MM.1S (cell line): ENCODE measurements around the gene MAPK12.

Experiments
- DNase-seq: peaks from one replicate; pipeline ENCODE4 v3.0.0-alpha.2; 2015
- H2AFZ ChIP-seq: fragments of 300-600 bp; sonication (generic); 2 replicates; pipeline ENCODE4 v1.6.0; 2016; ENCODE audit warnings: antibody characterized with exemption, low read length
- H3F3A ChIP-seq: fragments of 300-600 bp; sonication (generic); 2 replicates; pipeline ENCODE4 v1.6.1; 2016; ENCODE audit warnings: mild to moderate bottlenecking, antibody characterized with exemption, low read length, moderate library complexity, mixed read lengths; ENCODE audit not compliant: insufficient read depth
- H3K27ac ChIP-seq: fragments of 300-600 bp; sonication (generic); 2 replicates; pipeline ENCODE4 v1.5.1; 2016; ENCODE audit warnings: mild to moderate bottlenecking, low read length
- H3K27me3 ChIP-seq: fragments of 300-600 bp; sonication (generic); replicated peaks from 2 replicates; pipeline ENCODE4 v1.6.0; 2016; ENCODE audit warnings: low read length; ENCODE audit not compliant: insufficient read depth
- H3K36me3 ChIP-seq: fragments of 300-600 bp; sonication (generic); replicated peaks from 2 replicates; pipeline ENCODE4 v1.6.1; 2016; ENCODE audit warnings: mild to moderate bottlenecking, low read length, mixed read lengths; ENCODE audit not compliant: insufficient read depth
- H3K4me1 ChIP-seq: fragments of 300-600 bp; sonication (generic); 2 replicates; pipeline ENCODE4 v1.6.1; 2016; ENCODE audit warnings: low read length, mixed read lengths
- H3K4me2 ChIP-seq: fragments of 300-600 bp; sonication (generic); 2 replicates; pipeline ENCODE4 v1.6.0; 2016; ENCODE audit warnings: low read depth, low read length
- H3K4me3 ChIP-seq: fragments of 300-600 bp; sonication (generic); 2 replicates; pipeline ENCODE4 v1.5.1; 2016; ENCODE audit warnings: low read length, mixed read lengths
- H3K79me2 ChIP-seq: fragments of 300-600 bp; sonication (generic); 2 replicates; pipeline ENCODE4 v1.6.1; 2016; ENCODE audit warnings: mixed run types, low read length, mixed read lengths
- H3K9ac ChIP-seq: fragments of 300-600 bp; sonication (generic); 2 replicates; pipeline ENCODE4 v1.6.1; 2016; ENCODE audit warnings: low read length, mixed read lengths
- H3K9me2 ChIP-seq: fragments of 300-600 bp; sonication (generic); replicated peaks from 2 replicates; pipeline ENCODE4 v1.6.1; 2016; ENCODE audit warnings: mild to moderate bottlenecking, low read length, mixed read lengths; ENCODE audit not compliant: insufficient read depth
- H3K9me3 ChIP-seq: fragments of 300-600 bp; sonication (generic); replicated peaks from 2 replicates; pipeline ENCODE4 v1.6.1; 2016; ENCODE audit warnings: mild to moderate bottlenecking, low read length, mixed read lengths; ENCODE audit not compliant: insufficient read depth
- H4K20me1 ChIP-seq: fragments of 300-600 bp; sonication (generic); 2 replicates; pipeline ENCODE4 v1.6.1; 2016; ENCODE audit warnings: mild to moderate bottlenecking, low read length, moderate library complexity, mixed read lengths; ENCODE audit not compliant: insufficient read depth
- EZH2 ChIP-seq: fragments of 300-600 bp; sonication (generic); optimal IDR thresholded peaks from 2 replicates; pipeline ENCODE3; 2017; ENCODE audit warnings: low read depth, mild to moderate bottlenecking, antibody characterized with exemption, low read length, mixed read lengths
- EZH2phosphoT487 ChIP-seq: fragments of 300-600 bp; sonication (generic); IDR thresholded peaks from 2 replicates; pipeline ENCODE4 v1.6.1; 2018; ENCODE audit warnings: antibody characterized with exemption, low read length
- TF ChIP-seq, protein P1 (sequence below): fragments of 300-600 bp; sonication (generic); IDR thresholded peaks from 2 replicates; pipeline ENCODE4 v1.5.1; 2016; ENCODE audit warnings: antibody characterized with exemption, low read length, mixed read lengths

Gene MAPK12

DNA sequence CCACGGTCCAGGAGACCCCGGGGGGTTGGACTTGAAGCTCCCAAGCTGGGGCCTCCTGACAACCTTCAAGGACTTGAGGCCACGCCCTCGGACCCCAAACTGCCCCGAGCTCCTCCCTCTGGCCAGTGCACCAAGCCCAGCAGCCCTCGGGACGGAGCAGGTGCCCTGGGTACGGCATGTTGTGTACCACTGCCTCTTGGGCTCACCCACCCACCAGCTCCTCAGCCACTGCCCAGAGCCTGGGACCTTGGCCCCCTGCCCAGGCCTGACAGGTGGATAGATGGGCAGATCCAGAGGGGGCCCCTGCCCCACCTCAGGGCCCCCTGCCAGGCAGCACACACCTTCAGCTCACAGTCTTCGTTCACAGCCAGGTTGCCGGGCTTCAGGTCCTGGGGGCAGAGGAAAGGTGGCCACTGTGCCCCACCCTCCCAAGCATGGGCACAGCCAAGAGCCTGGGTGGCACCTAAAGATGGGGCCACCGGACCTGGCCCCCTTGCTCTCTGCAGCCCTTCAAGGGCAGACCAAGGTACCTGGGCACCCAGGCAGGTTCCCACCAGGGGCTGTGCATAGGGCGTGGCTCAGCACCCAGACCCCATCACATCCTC lies 5.1 kb downstream of the MAPK12 start:
- H2AFZ ChIP-seq = no peak overlapping the region
- no peak for TF ChIP-seq EZH2
- TF ChIP-seq, protein P1, sequence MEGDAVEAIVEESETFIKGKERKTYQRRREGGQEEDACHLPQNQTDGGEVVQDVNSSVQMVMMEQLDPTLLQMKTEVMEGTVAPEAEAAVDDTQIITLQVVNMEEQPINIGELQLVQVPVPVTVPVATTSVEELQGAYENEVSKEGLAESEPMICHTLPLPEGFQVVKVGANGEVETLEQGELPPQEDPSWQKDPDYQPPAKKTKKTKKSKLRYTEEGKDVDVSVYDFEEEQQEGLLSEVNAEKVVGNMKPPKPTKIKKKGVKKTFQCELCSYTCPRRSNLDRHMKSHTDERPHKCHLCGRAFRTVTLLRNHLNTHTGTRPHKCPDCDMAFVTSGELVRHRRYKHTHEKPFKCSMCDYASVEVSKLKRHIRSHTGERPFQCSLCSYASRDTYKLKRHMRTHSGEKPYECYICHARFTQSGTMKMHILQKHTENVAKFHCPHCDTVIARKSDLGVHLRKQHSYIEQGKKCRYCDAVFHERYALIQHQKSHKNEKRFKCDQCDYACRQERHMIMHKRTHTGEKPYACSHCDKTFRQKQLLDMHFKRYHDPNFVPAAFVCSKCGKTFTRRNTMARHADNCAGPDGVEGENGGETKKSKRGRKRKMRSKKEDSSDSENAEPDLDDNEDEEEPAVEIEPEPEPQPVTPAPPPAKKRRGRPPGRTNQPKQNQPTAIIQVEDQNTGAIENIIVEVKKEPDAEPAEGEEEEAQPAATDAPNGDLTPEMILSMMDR = no peak
- TF ChIP-seq EZH2phosphoT487 = no peak
- peaks cover 16% of the 10 kb centered on the region for H3K79me2 ChIP-seq
- no peaks in the 10 kb centered on the region for H3K9me2 ChIP-seq
- H3K4me1 ChIP-seq = no peaks in the 10 kb centered on the region
- peaks cover 9% of the 10 kb centered on the region for H3F3A ChIP-seq
- H3K9ac ChIP-seq = no peak overlapping the region
- no peak overlapping the region for H3K4me3 ChIP-seq
- H3K27ac ChIP-seq = no peak overlapping the region
- no peaks in the 10 kb centered on the region for H3K36me3 ChIP-seq
- H3K27me3 ChIP-seq = no peaks in the 10 kb centered on the region
- H4K20me1 ChIP-seq = no peaks in the 10 kb centered on the region
- no peaks in the 10 kb centered on the region for H3K9me3 ChIP-seq
- H3K4me2 ChIP-seq = no peak overlapping the region
- DNase-seq = no peak

DNA sequence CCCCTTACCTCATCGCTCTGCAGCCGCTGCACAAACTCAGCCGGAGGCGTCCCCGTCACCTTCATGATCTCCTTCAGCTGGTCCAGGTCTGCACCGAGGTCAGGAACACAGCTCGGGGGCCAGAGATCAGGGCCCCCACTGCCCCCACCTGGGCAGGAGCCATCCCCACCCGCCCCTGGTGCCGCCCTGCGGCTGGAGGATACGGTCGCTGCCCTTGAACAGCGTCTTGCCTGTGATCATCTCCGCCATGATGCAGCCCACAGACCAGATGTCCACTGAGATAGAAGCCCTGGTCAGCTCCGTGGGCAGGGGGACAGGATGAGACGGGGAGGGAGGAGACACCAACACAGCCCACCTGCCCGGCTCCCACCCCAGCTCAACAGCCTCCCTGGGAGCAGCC lies 5.9 kb downstream of the MAPK12 start:
- Histone ChIP-seq H3K9me2 (no peaks in the 10 kb centered on the region), H3K79me2 (peaks cover 12% of the 10 kb centered on the region), H3K4me2 (no peak overlapping the region), H3K27me3 (no peaks in the 10 kb centered on the region), H3F3A (peaks cover 15% of the 10 kb centered on the region), H3K9me3 (no peaks in the 10 kb centered on the region), H3K27ac (no peak overlapping the region), H2AFZ (no peak overlapping the region), H3K9ac (no peak overlapping the region), H4K20me1 (no peaks in the 10 kb centered on the region), H3K4me1 (no peaks in the 10 kb centered on the region), H3K36me3 (no peaks in the 10 kb centered on the region), H3K4me3 (no peak overlapping the region)
- TF ChIP-seq, protein P1 = no peak
- TF ChIP-seq EZH2phosphoT487 = no peak
- TF ChIP-seq EZH2 = no peak
- no peak for DNase-seq

DNA sequence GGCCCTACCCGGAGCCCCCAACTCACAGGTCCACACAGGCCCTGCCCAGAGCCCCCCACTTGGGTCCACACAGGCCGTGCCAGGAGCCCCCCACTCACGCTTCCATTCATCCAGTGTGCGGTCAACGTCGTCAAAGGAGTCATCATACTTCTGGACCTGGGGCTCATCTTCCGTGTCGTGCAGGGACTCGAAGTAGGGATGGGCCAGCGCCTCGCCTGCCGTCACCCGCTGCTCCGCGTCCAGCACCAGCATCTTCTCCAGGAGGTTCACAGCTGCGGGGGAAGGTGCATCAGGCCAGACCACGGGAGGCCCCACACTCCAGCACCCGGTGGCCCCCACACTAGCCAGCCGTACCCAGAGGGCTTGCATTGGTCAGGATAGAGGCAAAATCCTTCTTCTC lies 6.4 kb downstream of the MAPK12 start:
- H3K4me3 ChIP-seq = no peak overlapping the region
- no peaks in the 10 kb centered on the region for H4K20me1 ChIP-seq
- no peak overlapping the region for H3K4me2 ChIP-seq
- H3K9me3 ChIP-seq = no peaks in the 10 kb centered on the region
- no peaks in the 10 kb centered on the region for H3K9me2 ChIP-seq
- H3K36me3 ChIP-seq = no peaks in the 10 kb centered on the region
- peaks cover 3% of the 10 kb centered on the region for H3K4me1 ChIP-seq
- H3K79me2 ChIP-seq = peaks cover 10% of the 10 kb centered on the region
- H3K27ac ChIP-seq = no peak overlapping the region
- TF ChIP-seq EZH2phosphoT487 (no peak), EZH2 (no peak)
- TF ChIP-seq, protein P1 = no peak
- DNase-seq = no peak
- H2AFZ ChIP-seq = no peak overlapping the region
- peaks cover 20% of the 10 kb centered on the region for H3F3A ChIP-seq
- no peak overlapping the region for H3K9ac ChIP-seq
- H3K27me3 ChIP-seq = no peaks in the 10 kb centered on the region
